Measurements from ENCODE around the gene CD28. TPM values are rescaled to one million over a fixed set of nuclear protein-coding genes. Genes with fewer than 3 reads are reported as not detected.
"Not testable (repeated sequence)": the region's sequence is repeated elsewhere in the genome, so short reads cannot be mapped to it uniquely, and the experiment has no call there.

The CD28 gene
- total RNA-seq, 2 donors from 2014 or later = not detected

- no peak overlapping the region for H3K4me3 ChIP-seq (ENCODE audit: low read length)
- 93 to 100% methylated on average over 3 to 5 of the region's 5 CpGs for WGBS, 2 experiments (ENCODE audit: insufficient coverage in 1 of 2, insufficient read length in 1 of 2)
- no peaks in the 10 kb centered on the region for H3K4me1 Mint-ChIP-seq
These were observed 70.6 kb downstream of the CD28 start for GRCh38 chr2:203777030-203777429.

GRCh38 chr2:203779477-203780073, 73.1 kb downstream of the CD28 start:
- not testable (repeated sequence) for H3K27me3 Mint-ChIP-seq (ENCODE audit: insufficient read depth); H3K9me3 Mint-ChIP-seq; H3K36me3 ChIP-seq (ENCODE audit: control insufficient read depth, insufficient read depth, low read length); H3K4me1 Mint-ChIP-seq; H3K27ac ChIP-seq (ENCODE audit: low read depth, low read length); H3K36me3 Mint-ChIP-seq (ENCODE audit: low read depth); H3K9me3 ChIP-seq (ENCODE audit: control insufficient read depth, low read length); H3K4me3 ChIP-seq (ENCODE audit: low read length); H3K4me3 Mint-ChIP-seq; DNase-seq; H3K9ac ChIP-seq (ENCODE audit: extremely low read depth, low read length, poor library complexity, severe bottlenecking); H3K27ac Mint-ChIP-seq; H3K4me1 ChIP-seq (ENCODE audit: control insufficient read depth, insufficient read depth, low read length); H3K27me3 ChIP-seq (ENCODE audit: control insufficient read depth, insufficient read depth, low read length, poor library complexity, severe bottlenecking)
- WGBS, 2 experiments (ENCODE audit: insufficient coverage in 1 of 2, insufficient read length in 1 of 2) = 92 to 100% methylated on average over 2 to 4 of the region's 4 CpGs

More at GRCh38 chr2:203777030-203777429, 70.6 kb downstream of the CD28 start:
- Histone ChIP-seq H3K36me3 (ENCODE audit: control insufficient read depth, insufficient read depth, low read length) (no peaks in the 10 kb centered on the region), H3K9ac (ENCODE audit: extremely low read depth, low read length, poor library complexity, severe bottlenecking) (no peak overlapping the region), H3K4me1 (ENCODE audit: control insufficient read depth, insufficient read depth, low read length) (no peaks in the 10 kb centered on the region), H3K9me3 (ENCODE audit: control insufficient read depth, low read length) (no peaks in the 10 kb centered on the region), H3K27me3 (ENCODE audit: control insufficient read depth, insufficient read depth, low read length, poor library complexity, severe bottlenecking) (no peaks in the 10 kb centered on the region), H3K27ac (ENCODE audit: low read depth, low read length) (no peak overlapping the region)
- peaks cover 2% of the 10 kb centered on the region for H3K36me3 Mint-ChIP-seq (ENCODE audit: low read depth)
- H3K4me3 Mint-ChIP-seq = no peak overlapping the region
- no peaks in the 10 kb centered on the region for H3K27me3 Mint-ChIP-seq (ENCODE audit: insufficient read depth)
- H3K9me3 Mint-ChIP-seq = peaks cover 6% of the 10 kb centered on the region
- no peak for TF ChIP-seq CTCF (conservative IDR thresholded peaks at IDR 0.05)
- H3K27ac Mint-ChIP-seq = no peak overlapping the region
- no peak for DNase-seq

GRCh38 chr2:203780231-203780630, 73.8 kb downstream of the CD28 start:
- TF ChIP-seq CTCF (conservative IDR thresholded peaks at IDR 0.05) = no peak
- H3K9me3 Mint-ChIP-seq = peaks cover 6% of the 10 kb centered on the region
- H3K27ac ChIP-seq (ENCODE audit: low read depth, low read length) = no peak overlapping the region
- no peak overlapping the region for H3K4me3 ChIP-seq (ENCODE audit: low read length)
- H3K4me1 Mint-ChIP-seq = no peaks in the 10 kb centered on the region
- no peaks in the 10 kb centered on the region for H3K4me1 ChIP-seq (ENCODE audit: control insufficient read depth, insufficient read depth, low read length)
- peaks cover 2% of the 10 kb centered on the region for H3K36me3 Mint-ChIP-seq (ENCODE audit: low read depth)
- no peak overlapping the region for H3K9ac ChIP-seq (ENCODE audit: extremely low read depth, low read length, poor library complexity, severe bottlenecking)
- no peak for DNase-seq
- no peaks in the 10 kb centered on the region for H3K9me3 ChIP-seq (ENCODE audit: control insufficient read depth, low read length)
- H3K27me3 ChIP-seq (ENCODE audit: control insufficient read depth, insufficient read depth, low read length, poor library complexity, severe bottlenecking) = no peaks in the 10 kb centered on the region
- H3K27me3 Mint-ChIP-seq (ENCODE audit: insufficient read depth) = no peaks in the 10 kb centered on the region
- no peak overlapping the region for H3K27ac Mint-ChIP-seq
- no peaks in the 10 kb centered on the region for H3K36me3 ChIP-seq (ENCODE audit: control insufficient read depth, insufficient read depth, low read length)
- no peak overlapping the region for H3K4me3 Mint-ChIP-seq

- no peaks in the 10 kb centered on the region for H3K9me3 ChIP-seq (ENCODE audit: control insufficient read depth, low read length)
- no peaks in the 10 kb centered on the region for H3K27me3 ChIP-seq (ENCODE audit: control insufficient read depth, insufficient read depth, low read length, poor library complexity, severe bottlenecking)
- no peak for DNase-seq
- no peak overlapping the region for H3K4me3 ChIP-seq (ENCODE audit: low read length)
- Mint-ChIP-seq H3K36me3 (ENCODE audit: low read depth) (peaks cover 2% of the 10 kb centered on the region), H3K4me3 (no peak overlapping the region), H3K4me1 (no peaks in the 10 kb centered on the region), H3K27ac (no peak overlapping the region), H3K9me3 (peaks cover 6% of the 10 kb centered on the region), H3K27me3 (ENCODE audit: insufficient read depth) (no peaks in the 10 kb centered on the region)
- H3K27ac ChIP-seq (ENCODE audit: low read depth, low read length) = no peak overlapping the region
- H3K9ac ChIP-seq (ENCODE audit: extremely low read depth, low read length, poor library complexity, severe bottlenecking) = no peak overlapping the region
- H3K36me3 ChIP-seq (ENCODE audit: control insufficient read depth, insufficient read depth, low read length) = no peaks in the 10 kb centered on the region
- no peak for TF ChIP-seq CTCF (conservative IDR thresholded peaks at IDR 0.05)
- WGBS, 2 experiments (ENCODE audit: insufficient coverage in 1 of 2, insufficient read length in 1 of 2) = 91 to 100% methylated on average over 1 to 2 of the region's 2 CpGs
- H3K4me1 ChIP-seq (ENCODE audit: control insufficient read depth, insufficient read depth, low read length) = no peaks in the 10 kb centered on the region
These were observed 74.7 kb downstream of the CD28 start for GRCh38 chr2:203781151-203781550.

Measured in endodermal cell (in vitro differentiated cells).